HEK293T (cell line): Measurements from ENCODE around the gene POMP.

Experiments
- CTCF ChIA-PET: fragments of 350-600 bp; formaldehyde crosslinking; extraction: SDS; loops from one replicate; lab custom pipeline; 2021; ENCODE audit warnings: antibody characterized with exemption, inconsistent platforms; lab: Yijun Ruan, JAX
- POLR2A ChIA-PET: fragments of 350-600 bp; formaldehyde crosslinking; extraction: SDS; loops from one replicate; lab custom pipeline; 2020; ENCODE audit warnings: antibody characterized with exemption, inconsistent platforms; lab: Yijun Ruan, JAX
- DNase-seq: peaks from one replicate; pipeline ENCODE4 v3.0.0; 2012; ENCODE audit warnings: mixed read lengths; ENCODE audit errors: extremely low spot score
- ARNT ChIP-seq: fragments of 450-650 bp; IDR thresholded peaks from 2 replicates; pipeline ENCODE4 v1.6.1; 2017; ENCODE audit warnings: mild to moderate bottlenecking
- BHLHE40 ChIP-seq: fragments of 450-650 bp; IDR thresholded peaks from 2 replicates; pipeline ENCODE4 v1.6.1; 2016; ENCODE audit warnings: mild to moderate bottlenecking, moderate library complexity, borderline replicate concordance
- CTBP1 ChIP-seq: fragments of 450-650 bp; IDR thresholded peaks from 2 replicates; pipeline ENCODE4 v1.6.1; 2016; ENCODE audit warnings: borderline replicate concordance
- ELF4 ChIP-seq: fragments of 450-650 bp; IDR thresholded peaks from 2 replicates; pipeline ENCODE4 v1.6.1; 2017; ENCODE audit warnings: antibody characterized with exemption
- FOXA1 ChIP-seq: fragments of 450-650 bp; IDR thresholded peaks from 2 replicates; pipeline ENCODE4 v1.6.1; 2016; ENCODE audit warnings: mild to moderate bottlenecking
- FOXK2 ChIP-seq: fragments of 450-650 bp; IDR thresholded peaks from 2 replicates; pipeline ENCODE4 v1.6.1; 2016; ENCODE audit warnings: mild to moderate bottlenecking
- FOXM1 ChIP-seq: fragments of 450-650 bp; IDR thresholded peaks from 2 replicates; pipeline ENCODE4 v1.6.1; 2017; ENCODE audit warnings: mild to moderate bottlenecking, borderline replicate concordance
- HDGF ChIP-seq: fragments of 450-650 bp; IDR thresholded peaks from 2 replicates; pipeline ENCODE4 v1.6.1; 2017; ENCODE audit warnings: antibody characterized with exemption, borderline replicate concordance
- L3MBTL2 ChIP-seq: fragments of 450-650 bp; conservative IDR thresholded peaks from 2 replicates; pipeline ENCODE4 v1.6.1; 2016; ENCODE audit warnings: mild to moderate bottlenecking
- LEF1 ChIP-seq: fragments of 450-650 bp; IDR thresholded peaks from 2 replicates; pipeline ENCODE4 v1.6.1; 2017; ENCODE audit warnings: mild to moderate bottlenecking, borderline replicate concordance
- NFRKB ChIP-seq: fragments of 450-650 bp; IDR thresholded peaks from 2 replicates; pipeline ENCODE4 v1.6.1; 2016; ENCODE audit warnings: mild to moderate bottlenecking, moderate library complexity
- PKNOX1 ChIP-seq: fragments of 450-650 bp; IDR thresholded peaks from 2 replicates; pipeline ENCODE4 v1.6.1; 2016
- SP1 ChIP-seq: fragments of 450-650 bp; IDR thresholded peaks from 2 replicates; pipeline ENCODE4 v1.6.1; 2017
- SUZ12 ChIP-seq: fragments of 450-650 bp; IDR thresholded peaks from 2 replicates; pipeline ENCODE4 v1.6.1; 2016; ENCODE audit warnings: mild to moderate bottlenecking
- TARDBP ChIP-seq: fragments of 450-650 bp; IDR thresholded peaks from 2 replicates; pipeline ENCODE4 v1.6.1; 2016
- ZNF384 ChIP-seq: fragments of 450-650 bp; IDR thresholded peaks from 2 replicates; pipeline ENCODE4 v1.6.1; 2016

The POMP gene

GRCh38 chr13:28650284-28650683, 8.6 kb upstream of the POMP start:
- ChIA-PET POLR2A (interaction anchor here (0.7 kb wide), 1 partner anchor 8 kb away, joined by 3 read pairs; the partner anchor contains the start of gene POMP), CTCF (no interaction called here)
- no peak for TF ChIP-seq ARNT
- TF ChIP-seq FOXA1, result no peak
- TF ChIP-seq FOXK2, result no peak
- TF ChIP-seq SP1, result no peak
- no peak for TF ChIP-seq SUZ12
- TF ChIP-seq BHLHE40, result no peak
- TF ChIP-seq HDGF, result no peak
- TF ChIP-seq CTBP1, result no peak
- TF ChIP-seq ZNF384, result no peak
- no peak for TF ChIP-seq TARDBP
- TF ChIP-seq PKNOX1, result no peak
- TF ChIP-seq NFRKB, result no peak
- no peak for TF ChIP-seq L3MBTL2
- no peak for TF ChIP-seq FOXM1
- no peak for TF ChIP-seq LEF1
- TF ChIP-seq ELF4, result no peak
- no peak for DNase-seq

GRCh38 chr13:28651810-28652401, 7.0 kb upstream of the POMP start:
- no peak for DNase-seq
- TF ChIP-seq L3MBTL2 (no peak), BHLHE40 (no peak), NFRKB (no peak)
- CTCF ChIA-PET, result no interaction called here
- POLR2A ChIA-PET, result no interaction called here

DNA sequence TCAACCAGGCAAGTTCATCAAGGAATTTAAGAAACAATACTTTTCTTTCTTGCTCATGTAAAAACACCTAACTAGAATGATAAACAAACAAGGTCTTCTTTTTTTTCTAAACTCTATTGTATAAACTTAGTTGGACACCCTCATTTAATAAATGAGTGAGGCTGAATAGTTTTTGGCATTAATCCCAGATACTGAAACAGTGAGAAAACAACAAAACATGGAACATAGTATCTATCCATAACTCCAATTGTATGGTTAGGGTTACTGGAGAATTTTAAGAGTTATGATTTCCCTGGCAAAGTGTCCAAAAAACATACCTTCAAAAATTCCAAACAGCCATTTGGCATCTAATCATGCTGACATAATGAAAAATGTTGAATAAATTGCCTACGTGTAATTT, 5.8 kb upstream of the POMP start:
- TF ChIP-seq ELF4 (no peak), FOXK2 (no peak), TARDBP (no peak), FOXM1 (no peak), BHLHE40 (no peak), ZNF384 (no peak), SP1 (no peak), L3MBTL2 (no peak), SUZ12 (no peak), LEF1 (no peak), PKNOX1 (no peak), CTBP1 (no peak), NFRKB (no peak), ARNT (no peak), HDGF (no peak), FOXA1 (no peak)
- no peak for DNase-seq
- ChIA-PET POLR2A (no interaction called here), CTCF (no interaction called here)

GRCh38 chr13:28654276-28654675, 4.7 kb upstream of the POMP start:
- CTCF ChIA-PET, result no interaction called here

DNA sequence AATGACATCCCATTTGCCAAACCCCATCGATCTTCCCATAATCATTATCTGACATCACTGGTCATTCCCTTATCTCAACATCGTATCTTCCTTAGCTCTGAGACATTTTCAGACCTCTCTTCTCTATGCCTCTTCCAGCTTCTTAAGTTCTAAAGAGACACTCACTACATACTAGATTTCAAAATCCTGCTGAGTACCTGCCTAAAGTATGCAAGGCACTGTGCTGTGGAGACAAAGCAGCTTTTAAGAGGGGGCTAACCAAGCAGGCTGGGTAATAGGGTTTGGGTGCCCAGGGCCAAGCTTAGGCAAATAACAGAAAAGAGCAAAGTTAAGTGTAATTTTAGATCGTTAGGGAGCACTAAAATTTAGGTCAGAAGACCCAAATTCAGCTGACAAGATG, 3.4 kb upstream of the POMP start:
- ChIA-PET CTCF (no interaction called here), POLR2A (no interaction called here)
- TF ChIP-seq ELF4, result no peak
- no peak for TF ChIP-seq LEF1
- TF ChIP-seq CTBP1, result no peak
- no peak for TF ChIP-seq TARDBP
- TF ChIP-seq L3MBTL2, result no peak
- TF ChIP-seq SP1, result no peak
- no peak for TF ChIP-seq BHLHE40
- TF ChIP-seq NFRKB, result no peak
- TF ChIP-seq FOXM1, result no peak
- no peak for TF ChIP-seq ZNF384
- no peak for TF ChIP-seq ARNT
- no peak for TF ChIP-seq SUZ12
- TF ChIP-seq FOXA1, result no peak
- no peak for TF ChIP-seq FOXK2
- DNase-seq, result no peak

More at GRCh38 chr13:28654276-28654675, 4.7 kb upstream of the POMP start:
- DNase-seq, result no peak
- no peak for TF ChIP-seq ZNF384
- no peak for TF ChIP-seq SP1
- no peak for TF ChIP-seq CTBP1
- TF ChIP-seq HDGF, result no peak
- TF ChIP-seq LEF1, result no peak
- no peak for TF ChIP-seq ELF4
- TF ChIP-seq TARDBP, result no peak
- no peak for TF ChIP-seq FOXK2
- TF ChIP-seq FOXM1, result no peak
- no peak for TF ChIP-seq NFRKB
- TF ChIP-seq FOXA1, result no peak
- TF ChIP-seq SUZ12, result no peak
- no peak for TF ChIP-seq ARNT
- no peak for TF ChIP-seq L3MBTL2
- TF ChIP-seq PKNOX1, result no peak
- no peak for TF ChIP-seq BHLHE40
- POLR2A ChIA-PET, result no interaction called here
